ENCODE data around the gene ITGB1.

Gene ITGB1

DNA sequence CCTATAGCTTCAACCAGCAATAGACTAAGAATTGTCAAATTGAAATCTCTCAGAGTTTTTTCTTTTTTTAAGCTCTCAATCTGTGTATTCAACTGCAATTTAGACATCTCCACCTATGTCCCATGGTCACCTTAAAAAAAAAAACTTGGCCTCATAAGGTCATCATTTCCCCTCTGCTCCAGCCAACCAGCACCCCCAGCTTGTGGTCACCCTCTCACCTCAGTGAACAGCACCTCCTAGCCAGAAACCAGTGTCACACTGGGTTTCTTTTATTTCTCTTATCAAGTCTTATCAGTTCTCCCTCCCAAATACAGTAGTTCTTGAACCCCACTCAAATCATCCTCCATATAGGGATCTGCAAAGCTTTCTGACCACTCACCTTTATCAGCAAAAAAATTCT, 4.0 kb downstream of the ITGB1 start:
- no peak for DNase-seq

DNA sequence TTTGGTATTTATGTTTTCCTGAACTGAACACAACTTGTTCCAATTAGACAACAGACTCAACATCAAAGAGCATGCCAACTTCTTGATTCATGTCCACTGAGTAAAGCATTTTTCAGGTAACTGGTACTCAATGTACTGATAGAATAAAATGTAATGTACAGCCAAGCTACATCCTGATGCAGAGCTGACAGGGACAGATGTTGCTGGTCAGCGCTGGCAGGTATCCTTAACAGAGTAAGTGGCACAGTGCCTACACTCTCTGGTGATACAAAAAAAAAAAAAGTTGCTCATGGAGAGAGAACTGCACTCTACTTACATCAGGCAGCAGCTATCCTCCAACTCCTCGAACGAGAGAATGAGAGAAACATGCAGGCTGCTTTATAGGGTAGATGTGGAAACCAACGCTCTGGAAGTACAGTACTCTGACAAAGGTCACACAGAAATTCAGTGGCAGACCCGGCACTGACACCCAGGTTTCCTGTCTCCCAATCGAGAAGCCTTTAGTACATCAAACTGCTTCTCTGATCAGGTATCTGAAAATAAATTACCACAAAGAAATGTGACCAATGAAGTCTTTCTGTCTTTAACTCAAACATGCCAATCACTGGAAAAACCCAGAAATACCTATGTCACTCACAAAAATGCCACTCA, 4.6 kb downstream of the ITGB1 start:
- DNase-seq: no peak

DNA sequence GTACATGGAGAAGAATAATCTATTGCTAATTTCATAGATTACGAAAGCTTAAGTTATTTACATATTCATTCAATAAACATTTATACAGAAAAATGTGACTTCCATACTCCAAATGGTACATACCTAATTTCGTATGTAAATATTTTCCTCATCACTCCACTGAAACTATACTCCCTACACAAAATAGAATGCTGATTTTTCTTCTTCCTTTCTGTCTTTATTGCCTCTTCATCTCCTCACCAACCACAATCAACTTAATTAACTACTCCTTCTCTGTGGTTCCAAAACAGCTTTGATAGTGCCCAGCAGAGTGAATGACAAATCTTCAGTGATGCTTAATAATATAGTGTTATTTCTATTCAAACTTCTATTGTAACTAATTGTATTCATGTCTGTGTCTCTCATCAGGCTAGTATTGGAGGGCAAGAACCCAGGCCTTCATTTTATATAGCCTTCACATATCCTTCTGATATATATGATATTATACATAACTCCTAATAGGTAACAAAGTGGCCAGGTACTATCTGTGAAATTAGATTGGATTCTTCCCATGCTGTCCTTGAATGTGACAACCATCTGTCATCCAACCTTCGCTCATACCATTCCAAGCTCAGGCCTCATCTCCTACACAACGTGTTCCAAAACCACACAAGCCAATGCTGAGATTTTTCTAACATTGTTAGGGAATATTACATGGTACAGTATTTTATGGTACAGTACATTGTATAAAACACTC, 5.3 kb downstream of the ITGB1 start:
- no peak for DNase-seq

DNA sequence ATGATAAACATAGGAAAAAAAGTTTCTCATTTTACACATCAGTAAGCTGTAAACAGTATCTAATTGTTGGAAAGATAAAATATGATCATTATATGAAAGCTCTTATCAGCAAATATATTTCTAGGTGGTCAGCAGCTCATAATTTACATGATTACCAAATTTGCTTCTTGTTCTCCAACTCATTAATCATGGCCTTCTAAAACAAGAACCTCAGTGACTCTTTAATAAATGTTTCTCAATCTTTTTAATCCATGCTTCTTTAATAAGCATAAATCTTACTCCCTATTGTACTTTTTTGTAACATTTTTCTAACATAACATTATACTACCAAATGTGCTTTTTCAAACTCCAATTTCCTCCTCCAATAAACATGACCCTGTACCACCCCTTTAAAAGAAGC, 5.9 kb downstream of the ITGB1 start:
- no peak for DNase-seq

DNA sequence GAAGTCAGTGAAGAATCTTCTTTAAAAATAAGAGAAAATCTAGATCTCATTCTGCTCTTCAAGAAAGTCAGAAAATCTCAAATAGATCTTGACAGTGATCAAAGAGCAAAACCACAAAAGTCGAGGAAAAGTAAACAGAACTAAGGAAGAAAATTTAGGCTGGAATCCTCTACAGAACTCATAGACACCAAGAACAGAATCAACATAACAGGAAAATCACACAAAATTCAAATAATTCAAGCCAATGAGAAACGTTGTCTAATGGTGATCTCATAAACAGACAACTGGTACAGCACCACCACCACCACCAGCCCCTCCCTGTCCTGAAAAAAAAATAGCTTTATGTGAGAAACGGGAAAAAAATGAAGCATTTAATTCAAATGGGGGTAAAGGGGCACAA, 6.9 kb downstream of the ITGB1 start:
- no peak for DNase-seq

DNA sequence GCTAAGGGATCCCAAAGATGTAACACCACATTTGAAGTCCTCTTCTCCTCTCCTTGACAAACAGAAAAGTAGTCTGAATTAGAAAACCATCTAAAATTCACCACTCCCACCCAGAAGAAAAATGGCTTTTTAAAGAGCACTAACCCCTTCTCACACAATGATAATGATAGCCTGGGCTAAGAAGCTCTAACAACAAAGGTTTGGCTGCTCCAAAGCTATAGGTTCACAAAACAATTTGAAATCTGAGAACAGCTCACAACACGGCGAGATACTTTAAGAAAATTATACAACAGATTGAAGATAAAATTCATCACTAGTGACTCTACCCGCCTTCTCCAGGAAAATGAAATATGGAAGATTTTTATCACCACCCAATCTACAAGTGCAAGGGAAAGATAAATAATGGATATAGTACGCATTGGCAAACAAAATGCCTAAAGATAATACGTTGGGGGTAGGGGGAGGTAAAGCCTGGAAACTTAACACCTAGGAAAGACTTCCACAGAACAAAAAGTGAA, 7.4 kb downstream of the ITGB1 start:
- DNase-seq: no peak

DNA sequence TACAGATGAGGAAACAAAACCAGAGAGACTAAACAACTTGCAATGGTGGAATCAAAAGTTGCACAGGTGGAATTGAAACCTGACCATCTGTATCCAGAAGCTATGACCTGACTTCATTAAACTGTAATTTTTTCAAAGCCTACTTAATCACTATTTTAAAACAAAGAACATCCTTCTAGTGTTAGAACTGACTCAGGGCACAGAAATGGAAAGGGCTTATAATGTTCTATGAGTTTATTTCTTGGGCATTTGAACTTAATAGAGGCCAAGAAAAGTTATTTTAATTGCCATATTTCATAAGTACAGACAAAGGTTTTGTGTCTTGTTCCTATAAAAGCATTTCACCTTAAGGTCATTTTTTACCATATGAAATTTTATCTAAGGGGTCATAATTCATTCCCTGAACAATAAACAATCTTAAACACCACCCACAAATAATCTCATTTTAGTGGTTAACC, 8.8 kb downstream of the ITGB1 start:
- DNase-seq: no peak

DNA sequence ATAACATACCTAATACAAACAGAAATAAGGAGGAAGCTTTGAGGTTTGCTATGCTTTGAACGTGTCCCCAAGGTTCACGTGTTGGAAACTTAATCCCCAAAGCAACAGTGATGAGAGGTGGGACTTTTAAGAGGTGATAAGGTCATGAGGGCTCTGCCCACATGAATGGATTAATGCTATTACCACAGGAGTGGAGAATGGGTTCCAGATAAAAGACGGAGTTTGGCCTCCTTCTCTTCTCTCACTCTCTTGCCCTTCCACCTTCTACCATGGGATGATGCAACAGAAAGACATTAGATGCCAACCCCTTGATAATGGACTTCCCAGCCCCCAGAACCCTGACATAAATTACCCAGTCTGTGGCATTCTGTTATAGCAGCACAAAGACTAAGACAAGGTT, 9.6 kb downstream of the ITGB1 start:
- DNase-seq: no peak

DNA sequence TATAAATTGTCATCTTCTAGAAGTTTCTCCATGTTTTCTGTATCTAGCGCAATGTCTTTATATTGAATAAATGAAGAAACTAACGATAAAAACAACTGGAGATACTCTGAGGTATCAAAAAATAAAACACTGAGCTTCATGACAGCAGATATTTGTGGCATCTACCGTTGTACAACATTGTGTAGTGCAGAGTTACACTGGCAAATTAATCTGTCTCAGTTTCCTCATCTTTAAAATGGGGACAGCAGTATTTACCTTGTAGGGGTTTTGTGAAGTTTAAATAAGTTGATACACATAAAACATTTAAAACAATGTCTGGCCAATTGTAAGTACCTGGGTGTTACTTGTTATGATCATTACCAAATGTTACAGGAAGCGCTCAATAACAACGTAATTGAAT, 10.4 kb downstream of the ITGB1 start:
- no peak for DNase-seq

DNA sequence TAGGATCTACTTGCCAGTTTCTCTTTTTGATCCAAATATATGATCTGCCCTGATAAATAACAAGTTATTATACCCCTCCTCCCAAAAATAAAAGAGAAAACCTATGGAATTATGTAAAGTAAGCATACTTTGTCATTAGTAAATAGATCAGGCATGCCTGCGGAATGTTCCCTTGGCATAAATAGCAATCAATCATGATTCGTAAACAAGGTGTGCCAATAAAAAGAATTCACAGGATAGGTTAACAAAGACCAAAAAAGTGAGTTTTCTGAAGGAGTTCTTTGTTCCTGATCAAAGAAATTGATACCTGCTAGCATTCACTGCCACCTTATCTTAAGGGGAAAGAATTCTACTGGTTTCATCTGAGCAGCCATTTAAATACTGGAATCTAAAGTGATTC, 11.9 kb downstream of the ITGB1 start:
- DNase-seq: no peak

DNA sequence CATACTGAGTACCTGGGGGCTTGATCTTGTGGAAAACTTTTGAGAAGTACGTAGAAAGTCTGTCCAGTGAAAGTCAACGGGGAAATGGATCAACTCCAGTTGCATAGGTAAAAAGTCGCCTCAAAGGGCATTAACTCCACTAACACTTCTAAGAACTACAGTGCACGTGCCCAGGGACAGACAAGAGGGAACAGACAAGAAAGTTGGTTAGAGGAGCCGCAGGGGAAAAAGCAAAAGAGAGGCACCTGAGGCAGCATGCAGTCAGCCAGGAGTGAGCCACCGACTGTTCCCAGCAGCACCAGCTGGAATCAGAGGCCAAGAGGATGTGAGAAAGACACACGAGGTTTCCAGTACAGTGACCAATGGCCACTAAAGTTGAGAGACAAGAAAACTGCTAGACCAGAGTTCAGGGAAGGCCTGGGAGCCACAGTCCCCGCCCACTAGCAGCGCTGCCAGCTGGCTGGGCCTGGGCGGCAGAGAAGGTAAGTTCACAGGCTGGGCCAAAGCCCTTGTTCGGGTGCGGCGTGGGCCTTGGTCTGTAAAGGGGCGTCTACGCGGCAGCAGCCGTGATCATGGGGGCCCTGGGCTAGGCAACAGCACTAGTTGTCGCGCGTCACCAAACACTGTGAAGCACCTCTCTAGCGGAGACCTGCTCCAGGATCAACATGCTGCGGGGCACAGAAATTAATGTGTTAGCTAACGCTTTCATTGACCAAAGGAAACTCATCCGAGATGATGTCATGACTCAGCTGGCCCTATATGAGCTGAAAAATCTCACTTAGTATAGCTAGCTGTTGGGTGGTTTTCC, 14.0 kb downstream of the ITGB1 start:
- no peak for DNase-seq

DNA sequence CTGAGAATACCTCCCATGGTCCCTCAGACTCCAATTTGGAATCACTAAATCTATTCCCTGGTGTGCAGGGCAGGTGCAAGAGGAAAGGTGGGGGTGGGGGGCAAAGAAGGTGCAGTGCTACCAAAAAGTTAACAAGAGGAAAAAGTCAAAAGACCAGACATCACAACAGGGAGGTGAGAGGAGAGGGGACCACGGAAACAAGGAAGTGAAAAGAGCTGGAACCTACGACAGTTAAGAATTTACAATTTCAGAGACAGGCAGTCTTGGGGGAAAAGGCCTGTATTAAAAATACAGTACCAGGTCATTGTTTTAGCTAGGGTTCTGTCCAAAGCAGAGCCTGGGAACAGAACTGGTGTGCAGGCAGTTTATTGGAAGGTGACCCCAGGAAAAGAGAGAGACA, 14.6 kb downstream of the ITGB1 start:
- no peak for DNase-seq

DNA sequence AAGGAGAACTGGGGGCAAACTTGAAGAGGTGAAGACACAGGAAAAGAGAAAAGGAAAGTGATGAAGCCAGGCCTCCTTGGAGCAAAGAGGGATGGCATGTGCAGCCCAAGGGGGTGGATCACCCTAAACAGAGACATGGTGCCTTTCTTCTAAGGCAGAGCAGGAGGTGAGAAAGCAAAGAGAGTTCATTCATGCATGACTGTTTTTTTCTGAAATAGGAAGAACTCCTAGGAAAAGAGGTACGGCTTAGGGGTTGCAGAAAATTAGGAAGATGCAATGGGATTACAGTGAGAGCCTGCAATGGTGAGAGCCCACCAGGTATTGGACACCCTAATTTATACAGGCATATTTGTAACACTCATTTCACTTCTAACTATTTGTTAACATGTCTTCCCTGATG, 15.9 kb downstream of the ITGB1 start:
- DNase-seq: no peak

DNA sequence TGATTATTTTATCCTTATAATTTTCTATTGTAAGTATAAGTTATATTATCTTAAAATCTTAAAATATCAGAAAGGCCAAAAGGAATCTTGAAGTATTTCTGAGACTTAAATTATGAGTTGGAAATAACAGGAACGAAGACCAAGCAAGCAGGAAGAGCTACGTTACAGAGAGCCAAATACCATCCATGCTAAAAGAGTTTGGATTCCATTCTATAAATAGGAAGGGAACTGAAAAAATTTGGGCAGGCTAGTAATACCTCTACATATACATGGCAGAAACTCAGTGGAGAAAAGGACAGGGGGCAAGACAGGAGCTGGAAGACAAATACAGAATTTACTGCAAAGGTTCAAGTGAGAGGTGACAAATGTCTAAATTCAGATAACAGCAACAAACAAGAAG, 16.7 kb downstream of the ITGB1 start:
- DNase-seq: no peak

DNA sequence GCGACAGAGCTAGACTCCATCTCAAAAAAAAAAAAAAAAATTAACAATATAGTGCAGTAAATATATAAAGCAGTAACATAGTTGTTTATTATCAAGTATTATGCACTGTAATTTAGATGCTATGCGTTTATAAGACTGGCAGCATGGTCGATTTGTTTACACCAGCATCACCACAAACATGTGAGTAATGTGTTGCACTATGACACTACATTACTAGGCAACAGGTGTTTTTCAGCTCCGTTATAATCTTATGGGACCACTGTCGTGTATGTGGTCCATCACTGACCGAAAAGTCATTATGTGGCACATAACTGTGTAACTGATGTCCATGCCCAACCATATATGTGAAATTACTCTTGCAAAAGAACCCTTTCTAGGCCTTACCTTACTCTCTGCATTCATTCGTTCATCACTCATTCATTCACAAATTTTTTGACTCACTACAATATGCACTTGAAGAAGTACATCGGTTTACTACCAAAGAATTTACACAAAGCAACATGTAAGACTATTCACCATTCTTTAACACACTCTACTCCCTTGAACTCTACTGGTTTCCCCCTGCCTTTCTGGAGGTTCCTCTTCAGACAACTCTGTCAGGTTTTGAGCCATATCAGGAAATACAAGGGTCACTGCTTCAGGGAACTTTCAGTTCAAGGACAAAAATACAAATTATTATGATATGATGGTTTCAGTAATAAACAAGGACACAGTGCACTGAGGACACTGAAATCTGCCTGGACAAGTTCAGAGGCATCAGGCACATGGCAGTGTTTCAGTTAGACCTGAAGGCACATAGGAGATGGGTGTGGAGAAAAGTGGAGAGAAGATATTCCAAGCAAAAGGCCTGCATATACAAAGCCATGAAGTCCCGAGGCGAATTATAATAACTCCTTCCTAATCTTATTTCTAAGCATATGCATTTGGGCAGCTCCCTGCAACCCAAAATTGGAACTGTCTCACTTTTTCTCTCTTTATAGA, 17.4 kb downstream of the ITGB1 start:
- DNase-seq: no peak

DNA sequence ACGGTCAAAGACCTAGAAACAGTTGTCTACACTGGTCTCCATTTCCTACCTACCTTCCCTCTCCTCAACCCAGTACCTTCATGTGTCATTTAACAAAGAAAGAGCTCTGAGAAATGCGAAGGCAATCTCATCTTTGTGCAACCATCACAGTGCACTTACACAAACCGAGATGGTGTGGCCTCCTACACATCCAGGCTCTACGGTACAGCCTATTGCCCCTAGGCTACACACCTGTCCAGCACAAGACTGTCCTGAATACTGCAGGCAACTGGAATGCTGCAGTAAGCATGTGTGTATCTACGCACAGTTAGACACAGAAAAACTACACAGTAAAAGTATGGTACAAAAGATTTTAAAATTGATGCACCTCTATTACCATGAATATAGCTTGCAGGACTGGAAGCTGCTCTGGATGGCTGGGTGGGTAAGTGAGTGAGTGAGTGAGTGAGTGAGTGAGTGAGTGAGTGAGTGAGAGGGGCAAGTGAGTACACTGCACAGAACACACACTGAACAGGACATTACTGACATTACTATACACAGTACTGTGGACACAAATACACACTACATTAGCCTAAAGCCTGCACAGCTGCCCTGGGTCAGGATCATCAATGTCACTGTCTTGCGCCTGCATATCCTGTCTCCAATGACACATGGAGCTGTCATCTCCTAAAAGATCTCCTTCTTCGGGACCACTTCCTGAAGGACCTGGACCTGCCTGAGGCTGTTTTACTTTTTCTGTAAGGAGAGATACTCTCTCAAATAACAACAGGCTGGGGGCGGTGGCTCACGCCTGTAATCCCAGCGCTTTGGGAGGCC, 18.5 kb downstream of the ITGB1 start:
- DNase-seq: no peak

DNA sequence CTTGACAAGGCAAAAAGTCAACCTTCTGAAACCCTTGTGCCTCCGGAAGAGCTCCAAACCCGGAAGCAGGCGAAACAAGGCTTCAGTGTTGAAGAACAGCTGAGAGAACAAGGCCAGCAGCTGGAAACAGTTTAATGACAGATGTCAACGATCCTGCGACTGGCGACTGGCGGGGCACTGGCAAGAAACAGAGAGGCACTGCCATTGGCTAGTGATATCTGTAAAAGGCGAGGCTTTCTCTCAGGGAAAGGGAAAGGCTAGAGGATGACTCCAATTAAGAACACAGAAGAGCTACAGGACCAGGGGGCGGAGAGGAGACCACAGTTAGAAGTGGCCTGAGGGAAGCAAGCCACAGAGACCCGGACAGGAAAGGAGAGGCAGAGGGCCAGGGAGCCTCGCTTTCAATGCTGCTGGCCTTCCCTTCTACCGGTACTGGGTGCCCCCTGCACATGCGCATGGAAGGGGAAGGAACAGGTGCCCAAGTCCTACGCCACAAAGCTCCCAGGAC, 19.4 kb downstream of the ITGB1 start:
- peak; percentile 68 for DNase-seq

DNA sequence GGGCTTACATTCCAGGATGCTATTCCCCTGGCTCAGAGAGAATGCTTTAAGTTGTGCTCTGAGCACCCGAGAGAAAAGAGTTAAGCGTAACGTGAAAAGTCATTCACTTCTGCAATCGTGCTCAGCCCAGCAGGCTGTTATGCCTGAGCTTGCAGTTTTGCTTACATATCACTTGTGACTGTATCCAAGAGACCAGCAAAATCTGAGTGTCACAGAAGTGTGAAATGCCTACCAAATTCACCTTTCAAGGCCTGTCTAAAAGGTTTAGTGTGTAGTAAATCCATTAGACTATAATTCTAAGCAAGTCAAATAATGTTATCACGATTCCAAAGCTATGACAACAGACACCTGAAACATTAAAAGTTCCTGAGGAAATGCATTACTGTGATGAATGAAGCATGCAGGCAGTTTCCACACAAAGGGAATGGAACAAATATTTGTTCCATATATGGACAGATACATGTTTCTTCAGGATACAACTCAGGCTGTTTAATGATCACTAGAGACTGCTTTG, 20.1 kb downstream of the ITGB1 start:
- DNase-seq: no peak

DNA sequence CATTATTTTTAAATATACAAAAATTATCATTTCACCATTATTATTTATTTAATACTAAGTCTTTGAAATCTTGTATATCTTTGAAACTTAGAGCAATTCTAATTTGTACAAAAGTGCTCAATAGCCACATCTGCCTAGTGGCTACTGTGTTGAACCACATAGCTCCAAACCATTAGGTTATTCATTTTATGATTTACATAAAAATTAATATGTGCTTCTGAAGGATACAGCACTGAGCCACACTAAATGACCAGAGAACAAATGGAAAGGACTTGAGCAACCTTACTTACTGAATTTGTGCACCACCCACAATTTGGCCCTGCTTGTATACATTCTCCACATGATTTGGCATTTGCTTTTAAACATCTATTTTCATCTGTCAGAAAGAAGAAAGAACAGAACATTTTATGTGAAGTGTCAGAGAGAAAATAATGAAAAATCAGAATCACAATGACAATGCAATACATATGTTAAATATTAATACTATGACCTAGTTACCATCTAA, 25.8 kb downstream of the ITGB1 start:
- no peak for DNase-seq

DNA sequence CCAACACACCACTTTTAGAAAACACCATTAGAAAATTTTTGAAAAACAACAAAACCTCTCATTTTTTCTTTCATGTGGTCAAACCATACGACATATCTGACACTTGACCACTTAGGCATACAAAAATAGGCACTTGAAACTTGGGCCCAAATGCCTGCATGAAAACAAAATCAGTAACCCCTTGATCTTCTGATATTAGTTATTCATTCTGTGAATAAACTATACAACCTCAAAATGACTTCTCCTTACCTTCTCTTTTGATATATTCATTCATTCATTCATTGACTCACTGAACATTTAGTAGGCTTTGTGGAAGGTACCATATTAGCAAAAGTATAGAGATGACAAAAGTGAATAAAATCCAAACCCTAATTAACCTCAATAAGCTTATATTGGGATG, 26.4 kb downstream of the ITGB1 start:
- DNase-seq: no peak

DNA sequence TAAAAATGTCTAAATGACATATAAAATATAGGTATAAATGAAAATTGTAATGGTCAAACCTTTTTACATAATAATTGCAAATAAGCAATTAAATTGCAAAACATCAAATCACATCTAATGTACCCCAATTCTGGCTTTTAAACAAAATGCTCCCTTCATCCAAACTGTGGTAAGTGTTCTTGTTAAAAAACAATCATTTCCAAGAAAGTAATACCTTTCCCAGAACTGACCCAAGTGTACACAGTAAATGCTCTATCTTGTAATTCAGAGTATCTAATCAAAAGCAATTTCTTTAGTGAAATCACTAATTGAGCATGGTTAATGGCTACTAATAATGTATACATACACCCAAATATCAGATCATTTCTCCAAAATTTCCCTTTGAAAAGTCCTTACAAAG, 28.0 kb downstream of the ITGB1 start:
- DNase-seq: no peak

Measured in right hindlimb (tissue), 1 donor.